Breast epithelium (tissue), 3 donors: Measurements from ENCODE around the gene S1PR3.

Experiments used
- POLR2A ChIP-seq: fragments of 450-650 bp; IDR thresholded peaks from one replicate; pipeline ENCODE4 v1.6.1; 2016; ENCODE audit warnings: antibody characterized with exemption, mild to moderate bottlenecking, moderate library complexity
- POLR2AphosphoS5 ChIP-seq, 3 donors: sonication (generic); formaldehyde crosslinking; IDR thresholded peaks; one replicate each; pipeline ENCODE4 v1.6.1; 2017; ENCODE audit warnings: antibody characterized with exemption in 3 of 3
- TF ChIP-seq, protein P1 (sequence below), 3 donors: fragments of 450-650 bp; IDR thresholded peaks; one replicate each; pipeline ENCODE4 v1.5.1; 2016 to 2017; ENCODE audit warnings: antibody characterized with exemption in 3 of 3, mild to moderate bottlenecking in 3 of 3, moderate library complexity in 3 of 3

- TF ChIP-seq POLR2AphosphoS5 (IDR thresholded peaks at IDR 0.05) = no peak
- TF ChIP-seq, protein P1, sequence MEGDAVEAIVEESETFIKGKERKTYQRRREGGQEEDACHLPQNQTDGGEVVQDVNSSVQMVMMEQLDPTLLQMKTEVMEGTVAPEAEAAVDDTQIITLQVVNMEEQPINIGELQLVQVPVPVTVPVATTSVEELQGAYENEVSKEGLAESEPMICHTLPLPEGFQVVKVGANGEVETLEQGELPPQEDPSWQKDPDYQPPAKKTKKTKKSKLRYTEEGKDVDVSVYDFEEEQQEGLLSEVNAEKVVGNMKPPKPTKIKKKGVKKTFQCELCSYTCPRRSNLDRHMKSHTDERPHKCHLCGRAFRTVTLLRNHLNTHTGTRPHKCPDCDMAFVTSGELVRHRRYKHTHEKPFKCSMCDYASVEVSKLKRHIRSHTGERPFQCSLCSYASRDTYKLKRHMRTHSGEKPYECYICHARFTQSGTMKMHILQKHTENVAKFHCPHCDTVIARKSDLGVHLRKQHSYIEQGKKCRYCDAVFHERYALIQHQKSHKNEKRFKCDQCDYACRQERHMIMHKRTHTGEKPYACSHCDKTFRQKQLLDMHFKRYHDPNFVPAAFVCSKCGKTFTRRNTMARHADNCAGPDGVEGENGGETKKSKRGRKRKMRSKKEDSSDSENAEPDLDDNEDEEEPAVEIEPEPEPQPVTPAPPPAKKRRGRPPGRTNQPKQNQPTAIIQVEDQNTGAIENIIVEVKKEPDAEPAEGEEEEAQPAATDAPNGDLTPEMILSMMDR (IDR thresholded peaks at IDR 0.05) = no peak
- no peak for TF ChIP-seq POLR2A
Observed at GRCh38 chr9:89015336-89015735, 24.1 kb downstream of the S1PR3 start.
